NCI-H460 (cell line): Measurements from ENCODE around the gene RNF224. TPM values are rescaled to one million over a fixed set of nuclear protein-coding genes. Genes with fewer than 3 reads are reported as not detected.
"Not testable (repeated sequence)": the region's sequence is repeated elsewhere in the genome, so short reads cannot be mapped to it uniquely, and the experiment has no call there.

Source experiments
- DNase-seq: peaks from one replicate; pipeline ENCODE4 v3.0.0-alpha.2; 2016; ENCODE audit warnings: low read depth; ENCODE audit errors: extremely low read depth
- total RNA-seq: library from RNA; depleted of rRNA; stranded (reverse); fragments of >200 nt; shearing (Covaris generic); gene quantifications from 2 replicates; pipeline ENCODE4 v1.2.3, GENCODE V29; 2014

Gene RNF224
- total RNA-seq, 1 experiment from 2014 or later: not detected

- no peak for DNase-seq
Observed at GRCh38 chr9:137251194-137251461, 23.8 kb downstream of the RNF224 start, which contains the start of gene STPG3. TSS of gene STPG3 (plus strand) at chr9:137251286. CDS start at chr9:137251287, 1 bp downstream.

GRCh38 chr9:137251490-137252268 is 24.4 kb downstream of the RNF224 start:
- DNase-seq: no peak

GRCh38 chr9:137252555-137253506 is 25.5 kb downstream of the RNF224 start:
- no peak for DNase-seq

- DNase-seq: no peak
Observed at GRCh38 chr9:137253717-137254623, 26.7 kb downstream of the RNF224 start.

GRCh38 chr9:137254624-137255447 is 27.5 kb downstream of the RNF224 start, which contains the start of gene NELFB:
TSS of gene NELFB (plus strand) at chr9:137255327.
- DNase-seq: peak; percentile 83

- DNase-seq: no peak
Observed at GRCh38 chr9:137255448-137256114, 28.3 kb downstream of the RNF224 start.

- DNase-seq: no peak
Observed at GRCh38 chr9:137256362-137256761, 29.1 kb downstream of the RNF224 start.

- DNase-seq: no peak
Observed at GRCh38 chr9:137256856-137257255, 29.6 kb downstream of the RNF224 start.

- DNase-seq: not testable (repeated sequence)
Observed at GRCh38 chr9:137262173-137262908, 35.0 kb downstream of the RNF224 start.

GRCh38 chr9:137262909-137263285 is 35.6 kb downstream of the RNF224 start:
- DNase-seq: no peak

- DNase-seq: no peak
Observed at GRCh38 chr9:137263506-137263905, 36.2 kb downstream of the RNF224 start.

- no peak for DNase-seq
Observed at GRCh38 chr9:137264067-137264466, 36.8 kb downstream of the RNF224 start.

GRCh38 chr9:137265496-137266161 is 38.3 kb downstream of the RNF224 start:
- DNase-seq: no peak

- DNase-seq: no peak
Observed at GRCh38 chr9:137266162-137266527, 38.8 kb downstream of the RNF224 start.

GRCh38 chr9:137266585-137267453 is 39.5 kb downstream of the RNF224 start:
- no peak for DNase-seq

- DNase-seq: no peak
Observed at GRCh38 chr9:137267933-137268355, 40.6 kb downstream of the RNF224 start.
